Karpas-422 (cell line): ENCODE results near the gene SPOP. TPM values are rescaled to one million over a fixed set of nuclear protein-coding genes. Genes with fewer than 3 reads are reported as not detected.
"Not testable (repeated sequence)": the region's sequence is repeated elsewhere in the genome, so short reads cannot be mapped to it uniquely, and the experiment has no call there.

ENCODE experiments used
- DNase-seq: peaks from one replicate; pipeline ENCODE4 v3.0.0-alpha.2; 2015
- H2AFZ ChIP-seq: fragments of 200-600 bp; sonication (generic); 2 replicates; pipeline ENCODE4 v1.6.1; 2014; ENCODE audit warnings: antibody characterized with exemption, low read length, mixed read lengths
- H3K27ac ChIP-seq: fragments of 200-600 bp; sonication (generic); 2 replicates; pipeline ENCODE4 v1.5.1; 2014; ENCODE audit warnings: mild to moderate bottlenecking, low read length, moderate library complexity
- H3K27me3 ChIP-seq: fragments of 200-600 bp; sonication (generic); 2 replicates; pipeline ENCODE4 v1.6.1; 2014; ENCODE audit warnings: low read length, mixed read lengths
- H3K36me3 ChIP-seq: fragments of 200-600 bp; sonication (generic); 2 replicates; pipeline ENCODE4 v1.6.1; 2014; ENCODE audit warnings: low read length, mixed read lengths; ENCODE audit not compliant: insufficient read depth
- H3K4me1 ChIP-seq: fragments of 200-600 bp; sonication (generic); 2 replicates; pipeline ENCODE4 v1.6.1; 2014; ENCODE audit warnings: mild to moderate bottlenecking, low read length, mixed read lengths
- H3K4me2 ChIP-seq: fragments of 200-600 bp; sonication (generic); 2 replicates; pipeline ENCODE4 v1.6.1; 2014; ENCODE audit warnings: low read length, low read depth, mild to moderate bottlenecking; ENCODE audit not compliant: poor library complexity, severe bottlenecking
- H3K4me3 ChIP-seq: fragments of 200-600 bp; sonication (generic); 2 replicates; pipeline ENCODE4 v1.5.1; 2014; ENCODE audit warnings: mild to moderate bottlenecking, antibody characterized with exemption, low read length, mixed read lengths
- H3K79me2 ChIP-seq: fragments of 200-600 bp; sonication (generic); 2 replicates; pipeline ENCODE4 v1.6.1; 2014; ENCODE audit warnings: mild to moderate bottlenecking, low read length, mixed read lengths
- H3K9ac ChIP-seq: fragments of 200-600 bp; sonication (generic); 2 replicates; pipeline ENCODE4 v1.6.0; 2014; ENCODE audit warnings: low read length
- H3K9me2 ChIP-seq: fragments of 200-600 bp; sonication (generic), shearing (Covaris generic); replicated peaks from 2 replicates; pipeline ENCODE4 v1.6.0; 2014; ENCODE audit warnings: mild to moderate bottlenecking, low read length, moderate library complexity; ENCODE audit not compliant: insufficient read depth
- H3K9me3 ChIP-seq: fragments of 300-700, 200-600 bp; sonication (generic); 2 replicates; pipeline ENCODE4 v1.6.1; 2014; ENCODE audit warnings: low read length, mixed read lengths
- H4K20me1 ChIP-seq: fragments of 200-600 bp; sonication (generic); 2 replicates; pipeline ENCODE4 v1.6.1; 2014; ENCODE audit warnings: mild to moderate bottlenecking, antibody characterized with exemption, low read length, low read depth; ENCODE audit not compliant: insufficient read depth
- total RNA-seq: library from RNA; depleted of rRNA; stranded (reverse); fragments of >200 nt; shearing (Covaris generic); gene quantifications from 2 replicates; pipeline ENCODE4 v1.2.3, GENCODE V29; 2014; ENCODE audit warnings: low replicate concordance

SPOP gene
- total RNA-seq, 1 experiment from 2014 or later: 49.0 TPM

DNA sequence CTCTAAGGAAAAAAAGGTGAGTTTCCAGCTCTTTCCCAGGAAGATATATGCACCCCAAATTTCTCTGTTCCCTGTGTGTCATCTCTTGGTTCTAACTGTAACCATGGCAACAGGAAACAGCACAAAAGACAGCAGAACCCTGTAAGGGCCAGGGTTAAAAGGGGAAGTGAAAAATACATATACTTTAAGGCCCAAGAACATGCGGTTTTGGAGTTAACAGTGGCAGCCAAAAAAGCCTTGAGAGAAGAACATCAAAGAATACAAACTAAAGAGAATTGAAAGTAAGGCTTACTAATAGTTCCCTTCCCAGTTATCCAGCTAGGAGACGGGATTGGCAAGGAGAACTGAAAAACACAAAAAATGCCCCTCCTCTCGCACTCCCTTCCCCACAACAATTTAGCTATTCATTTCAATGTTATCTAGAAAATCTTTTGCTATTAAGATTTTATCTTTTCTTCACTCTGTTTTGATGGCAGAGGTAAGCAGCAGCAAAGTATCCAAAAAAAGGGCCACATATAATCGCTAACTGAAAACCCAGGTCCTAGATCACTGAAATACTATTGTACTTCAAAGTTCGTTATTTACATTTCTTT lies 1.5 kb downstream of the SPOP start:
- Histone ChIP-seq H3K27me3 (no peaks in the 10 kb centered on the region), H3K9ac (peak overlapping the region; percentile 83), H3K4me1 (peaks cover 25% of the 10 kb centered on the region), H3K9me3 (no peaks in the 10 kb centered on the region), H3K79me2 (peaks cover 57% of the 10 kb centered on the region), H3K4me2 (peak overlapping the region; percentile 98), H3K4me3 (peak overlapping the region; percentile 79), H4K20me1 (peaks cover 7% of the 10 kb centered on the region), H3K36me3 (peaks cover 16% of the 10 kb centered on the region), H2AFZ (no peak overlapping the region), H3K27ac (peak overlapping the region; percentile 95), H3K9me2 (no peaks in the 10 kb centered on the region)
- DNase-seq: peak; percentile 95

DNA sequence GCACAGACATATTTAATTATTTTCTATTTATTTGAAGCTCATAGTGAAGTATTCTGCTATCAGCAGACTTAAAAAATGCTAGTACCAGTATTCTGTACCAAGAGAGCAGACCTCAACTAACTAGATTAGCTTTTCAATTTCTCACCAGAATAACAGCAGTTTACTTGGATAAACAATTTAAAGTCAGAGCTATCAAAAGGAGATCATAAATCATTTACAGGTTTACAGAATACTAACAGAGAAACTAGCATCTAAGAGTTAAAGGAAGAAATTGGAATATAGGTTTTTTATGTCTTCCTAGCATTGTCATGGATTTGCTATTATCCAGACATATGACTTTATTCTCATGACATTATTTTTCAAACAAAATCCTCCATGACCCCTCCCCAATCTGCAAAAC lies 3.4 kb downstream of the SPOP start:
- H3K9ac ChIP-seq: no peak overlapping the region
- H3K4me1 ChIP-seq: peaks cover 25% of the 10 kb centered on the region
- peaks cover 15% of the 10 kb centered on the region for H4K20me1 ChIP-seq
- no peak overlapping the region for H3K4me2 ChIP-seq
- H2AFZ ChIP-seq: no peak overlapping the region
- H3K79me2 ChIP-seq: peaks cover 76% of the 10 kb centered on the region
- DNase-seq: no peak
- H3K27ac ChIP-seq: no peak overlapping the region
- H3K9me3 ChIP-seq: no peaks in the 10 kb centered on the region
- H3K36me3 ChIP-seq: peaks cover 16% of the 10 kb centered on the region
- H3K4me3 ChIP-seq: no peak overlapping the region
- H3K27me3 ChIP-seq: no peaks in the 10 kb centered on the region
- H3K9me2 ChIP-seq: no peaks in the 10 kb centered on the region

DNA sequence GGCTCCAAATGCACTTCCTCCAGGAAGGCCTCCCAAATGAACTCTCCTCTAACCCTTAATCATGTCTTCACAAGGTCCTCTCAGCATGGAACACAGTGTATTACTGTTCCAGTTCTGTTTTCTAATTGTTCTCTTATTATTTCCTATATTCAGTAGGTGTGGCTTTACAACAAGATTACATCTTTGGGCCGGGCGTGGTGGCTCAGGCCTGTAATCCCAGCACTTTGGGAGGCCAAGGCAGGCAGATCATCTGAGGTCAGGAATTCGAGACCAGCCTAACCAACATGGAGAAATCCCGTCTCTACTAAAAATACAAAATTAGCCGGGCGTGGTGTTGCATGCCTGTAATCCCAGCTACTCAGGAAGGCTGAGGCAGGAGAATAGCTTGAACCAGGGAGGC lies 4.2 kb downstream of the SPOP start:
- Histone ChIP-seq H3K36me3 (peaks cover 16% of the 10 kb centered on the region), H3K79me2 (peaks cover 81% of the 10 kb centered on the region), H3K4me1 (peaks cover 25% of the 10 kb centered on the region), H4K20me1 (peaks cover 15% of the 10 kb centered on the region)
- H3K4me3 ChIP-seq, H3K27ac ChIP-seq, H3K9ac ChIP-seq, H3K9me3 ChIP-seq, H3K27me3 ChIP-seq, H3K9me2 ChIP-seq, H2AFZ ChIP-seq, DNase-seq, H3K4me2 ChIP-seq: not testable (repeated sequence)

DNA sequence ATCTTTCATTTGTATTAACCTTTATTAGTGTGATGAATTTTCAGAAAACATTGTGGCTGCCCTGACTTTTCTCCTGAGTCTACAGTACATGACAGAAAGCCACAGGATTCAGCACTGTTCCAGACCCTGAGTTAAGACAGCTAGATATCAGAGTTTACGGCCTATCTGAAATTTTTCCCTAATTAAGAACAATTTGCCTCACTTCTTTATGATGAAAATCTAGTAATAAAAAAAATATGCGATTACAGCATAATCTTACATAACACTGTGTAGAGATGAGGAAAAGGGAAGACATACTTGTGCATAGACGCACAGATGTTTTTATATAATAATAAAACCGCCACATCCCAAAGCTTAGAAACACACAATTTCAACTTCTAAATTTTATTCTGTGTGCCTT lies 7.3 kb downstream of the SPOP start:
- Histone ChIP-seq H3K4me3 (no peak overlapping the region), H4K20me1 (peaks cover 16% of the 10 kb centered on the region), H3K4me1 (peaks cover 10% of the 10 kb centered on the region), H3K4me2 (no peak overlapping the region), H3K36me3 (peaks cover 28% of the 10 kb centered on the region), H3K9me3 (no peaks in the 10 kb centered on the region), H3K9ac (no peak overlapping the region), H3K9me2 (no peaks in the 10 kb centered on the region), H2AFZ (no peak overlapping the region), H3K79me2 (peaks cover 92% of the 10 kb centered on the region), H3K27ac (no peak overlapping the region), H3K27me3 (no peaks in the 10 kb centered on the region)
- no peak for DNase-seq

DNA sequence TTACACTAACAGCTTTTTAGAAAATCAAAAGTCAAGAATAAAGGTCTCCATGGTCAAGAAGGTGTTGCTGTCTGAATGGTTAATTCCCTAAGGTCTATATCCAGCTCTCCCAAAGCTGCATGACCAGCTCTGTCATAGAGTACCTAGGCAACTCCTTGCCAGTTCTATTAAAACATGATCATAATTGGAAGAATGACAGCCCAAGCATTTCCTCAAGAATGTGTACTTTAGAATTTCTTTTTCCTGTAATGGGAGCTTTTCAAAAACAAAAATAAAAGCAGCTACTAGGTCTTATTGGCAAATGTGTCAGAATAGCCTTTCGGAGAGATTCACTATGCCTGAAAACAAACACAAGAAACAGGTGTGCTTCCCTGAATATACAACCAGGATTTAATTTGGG lies 7.9 kb downstream of the SPOP start:
- H3K9me2 ChIP-seq: no peaks in the 10 kb centered on the region
- no peak overlapping the region for H3K4me3 ChIP-seq
- no peak overlapping the region for H3K27ac ChIP-seq
- peaks cover 24% of the 10 kb centered on the region for H3K36me3 ChIP-seq
- H3K9me3 ChIP-seq: no peaks in the 10 kb centered on the region
- no peak overlapping the region for H3K4me2 ChIP-seq
- peaks cover 7% of the 10 kb centered on the region for H3K4me1 ChIP-seq
- H3K79me2 ChIP-seq: peaks cover 89% of the 10 kb centered on the region
- no peak overlapping the region for H2AFZ ChIP-seq
- peaks cover 15% of the 10 kb centered on the region; the same call in 1 of the 2 replicates for H4K20me1 ChIP-seq
- no peak overlapping the region for H3K9ac ChIP-seq
- no peak for DNase-seq
- no peaks in the 10 kb centered on the region for H3K27me3 ChIP-seq

DNA sequence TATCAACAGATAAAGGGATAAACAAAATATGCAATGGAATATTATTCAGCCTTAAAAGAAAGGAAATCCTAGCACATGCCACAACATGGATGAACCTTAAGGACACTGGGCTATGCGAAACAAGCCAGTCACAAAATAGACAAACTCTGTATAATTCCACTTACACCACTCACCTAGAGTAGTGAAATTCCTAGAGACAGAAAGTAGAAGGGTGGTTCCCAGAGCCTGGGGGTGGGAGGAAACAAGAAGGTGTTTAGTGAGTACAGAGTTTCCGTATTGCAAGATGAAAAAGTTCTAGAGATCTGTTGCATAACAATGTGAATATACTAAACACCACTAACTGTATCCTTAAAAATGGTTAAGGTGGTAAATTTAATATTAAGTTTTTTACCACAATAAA lies 10.0 kb downstream of the SPOP start:
- H2AFZ ChIP-seq: no peak overlapping the region
- H3K4me1 ChIP-seq: peaks cover 18% of the 10 kb centered on the region
- no peak for DNase-seq
- H3K27me3 ChIP-seq: no peaks in the 10 kb centered on the region
- H3K79me2 ChIP-seq: peaks cover 91% of the 10 kb centered on the region
- peaks cover 12% of the 10 kb centered on the region; the same call in 1 of the 2 replicates for H3K36me3 ChIP-seq
- H4K20me1 ChIP-seq: peaks cover 15% of the 10 kb centered on the region; the same call in 1 of the 2 replicates
- no peak overlapping the region for H3K9ac ChIP-seq
- H3K4me2 ChIP-seq: no peak overlapping the region
- no peak overlapping the region for H3K4me3 ChIP-seq
- H3K27ac ChIP-seq: no peak overlapping the region
- no peaks in the 10 kb centered on the region for H3K9me2 ChIP-seq
- H3K9me3 ChIP-seq: no peaks in the 10 kb centered on the region

DNA sequence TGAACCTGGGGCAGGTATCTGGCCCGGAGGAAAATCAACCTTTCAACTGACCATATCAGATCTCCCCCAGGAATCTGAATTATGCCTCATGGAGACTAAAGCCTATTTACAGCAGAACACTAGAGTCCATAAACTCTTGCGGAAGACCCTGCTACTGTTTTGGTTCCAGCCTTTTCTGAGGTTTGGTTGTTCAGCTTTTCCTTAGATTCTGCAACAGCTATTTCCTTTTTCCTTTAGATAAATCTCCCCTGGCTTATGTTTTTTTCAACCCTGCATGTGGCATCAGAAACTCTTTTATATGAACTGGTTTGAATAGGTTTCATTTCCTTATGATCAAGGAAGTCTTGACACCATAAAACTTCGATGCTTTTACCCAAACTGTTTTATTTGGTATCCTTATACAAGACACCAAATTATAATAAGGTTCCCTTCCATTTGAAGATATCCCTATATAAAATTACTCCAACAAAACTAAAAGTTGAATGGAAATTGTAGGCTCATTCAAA lies 13.1 kb downstream of the SPOP start:
- Histone ChIP-seq H3K4me2 (no peak overlapping the region), H4K20me1 (0 out of 2 replicates have a peak, but pooled peaks cover 6% of the 10 kb centered on the region), H3K27ac (no peak overlapping the region), H3K4me3 (no peak overlapping the region), H3K36me3 (peaks cover 12% of the 10 kb centered on the region; the same call in 1 of the 2 replicates), H2AFZ (no peak overlapping the region), H3K9ac (no peak overlapping the region), H3K27me3 (no peaks in the 10 kb centered on the region), H3K9me2 (no peaks in the 10 kb centered on the region), H3K9me3 (no peaks in the 10 kb centered on the region), H3K4me1 (peaks cover 23% of the 10 kb centered on the region), H3K79me2 (peaks cover 90% of the 10 kb centered on the region)
- DNase-seq: no peak

DNA sequence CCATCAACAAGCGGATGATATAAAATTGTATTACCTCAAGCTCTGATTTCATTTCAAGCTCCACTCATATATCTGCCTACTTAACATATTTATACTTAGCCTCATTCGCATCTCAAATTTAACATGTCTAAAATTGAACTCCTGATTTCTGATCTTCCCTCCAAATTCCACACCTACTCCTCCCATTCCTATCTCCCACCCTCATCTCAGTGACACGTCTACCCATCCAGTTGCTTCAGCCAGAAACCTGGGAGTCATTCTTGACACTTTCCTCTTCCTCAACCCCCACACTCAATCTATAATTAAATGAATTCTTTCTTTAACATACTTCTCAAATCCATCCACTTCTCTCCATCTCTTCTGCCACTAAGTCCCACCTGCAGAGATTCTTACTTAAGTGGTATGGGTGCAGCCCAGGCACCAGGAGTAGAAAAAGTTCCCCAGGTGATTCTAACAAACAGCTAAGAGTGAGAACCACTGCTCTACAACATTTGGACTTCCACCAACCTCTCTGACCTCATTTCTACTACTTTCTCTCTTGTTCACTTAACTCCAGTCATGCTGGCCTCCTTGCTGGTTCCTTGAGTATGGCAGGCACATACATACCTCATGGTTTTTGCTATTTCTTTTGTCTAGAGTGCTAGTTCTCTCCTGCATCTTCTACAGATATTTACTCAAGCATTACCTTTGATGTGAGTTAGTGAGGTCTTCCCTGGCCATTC lies 18.1 kb downstream of the SPOP start:
- H3K27ac ChIP-seq: no peak overlapping the region
- no peaks in the 10 kb centered on the region for H3K27me3 ChIP-seq
- no peaks in the 10 kb centered on the region for H3K9me2 ChIP-seq
- peaks cover 23% of the 10 kb centered on the region for H3K4me1 ChIP-seq
- no peaks in the 10 kb centered on the region for H3K9me3 ChIP-seq
- peaks cover 96% of the 10 kb centered on the region for H3K79me2 ChIP-seq
- H3K9ac ChIP-seq: no peak overlapping the region
- no peak for DNase-seq
- peaks cover 7% of the 10 kb centered on the region; the same call in 1 of the 2 replicates for H4K20me1 ChIP-seq
- H3K4me3 ChIP-seq: no peak overlapping the region
- peaks cover 3% of the 10 kb centered on the region; the same call in 1 of the 2 replicates for H3K36me3 ChIP-seq
- H2AFZ ChIP-seq: no peak overlapping the region
- H3K4me2 ChIP-seq: no peak overlapping the region
